GM23248 (cell line): ENCODE data around the gene RPS24.

Source experiments
- EZH2 ChIP-seq: fragments of 200-600 bp; sonication (generic); IDR thresholded peaks from 2 replicates; pipeline ENCODE4 v1.6.1; 2018; ENCODE audit warnings: antibody characterized with exemption, mild to moderate bottlenecking; ENCODE audit not compliant: insufficient read depth, poor library complexity, severe bottlenecking
- EZH2phosphoT487 ChIP-seq: fragments of 200-600 bp; sonication (generic); IDR thresholded peaks from 2 replicates; pipeline ENCODE4 v1.6.1; 2018; ENCODE audit warnings: antibody characterized with exemption, moderate library complexity, mild to moderate bottlenecking, low read depth; ENCODE audit not compliant: insufficient read depth

DNA sequence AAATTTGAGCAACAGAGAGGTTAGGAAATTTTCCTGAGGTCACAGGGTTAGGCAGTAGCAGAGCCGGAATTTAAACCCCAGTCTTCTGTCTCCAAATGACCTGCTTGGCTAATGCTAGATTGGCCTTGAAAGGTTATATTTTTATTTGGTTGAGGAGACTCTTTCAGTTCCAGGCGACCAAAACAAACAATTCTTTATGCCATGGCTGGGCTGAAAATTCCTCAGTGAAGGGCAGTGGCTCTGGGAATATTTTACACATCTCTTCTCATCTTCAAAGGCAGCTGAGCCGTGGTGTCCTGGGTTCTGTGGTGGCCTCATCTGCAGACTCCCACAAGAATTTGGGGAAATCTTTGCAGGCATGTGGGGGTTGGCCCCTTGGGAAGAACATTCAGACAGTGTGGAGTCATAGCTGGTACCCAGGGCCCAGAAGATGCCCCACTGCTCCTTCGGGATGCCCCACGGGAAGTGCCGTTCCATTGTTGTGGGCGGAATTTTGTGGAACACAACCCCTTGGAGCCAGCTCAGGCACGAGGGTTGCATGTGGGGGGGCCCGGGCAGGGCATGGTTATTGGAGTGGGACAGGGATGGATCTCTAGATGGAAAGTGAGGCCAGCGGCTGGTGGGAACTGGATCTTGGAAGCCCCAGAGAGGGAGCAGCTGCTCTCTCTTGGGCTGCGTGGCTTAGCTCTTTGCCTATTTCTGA, 33.2 kb downstream of the RPS24 start:
- TF ChIP-seq EZH2 (no peak), EZH2phosphoT487 (no peak)
